GM19438 (cell line): Measurements from ENCODE around the gene SYNPR.
"Not testable (repeated sequence)": the region's sequence is repeated elsewhere in the genome, so short reads cannot be mapped to it uniquely, and the experiment has no call there.

Experiments
- ATAC-seq: cut with Tn5 transposase; IDR thresholded peaks from one replicate; pipeline ENCODE4 v1.9.1; 2021; ENCODE audit warnings: low read depth; ENCODE audit not compliant: unreplicated experiment

SYNPR gene

GRCh38 chr3:63607716-63608115, 329.6 kb downstream of the SYNPR start:
- ATAC-seq = no peak

DNA sequence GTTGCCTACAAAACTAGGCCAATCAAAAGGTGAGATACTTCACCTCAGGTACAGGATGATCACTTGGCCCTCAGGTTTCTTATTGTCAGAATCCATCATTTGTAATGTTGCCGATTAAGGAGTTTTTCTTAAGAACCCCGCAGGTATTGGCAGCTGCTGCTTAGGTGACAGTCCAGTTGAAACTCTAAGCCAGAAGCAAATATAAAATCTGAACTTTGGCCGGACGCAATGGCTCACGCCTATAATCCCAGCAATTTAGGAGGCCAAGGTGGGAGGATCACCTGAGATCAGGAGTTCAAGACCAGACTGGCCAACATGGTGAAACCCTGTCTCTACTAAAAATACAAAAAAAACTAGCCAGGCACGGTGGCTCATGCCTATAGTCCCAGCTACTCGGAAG, 331.3 kb downstream of the SYNPR start:
- ATAC-seq = no peak

DNA sequence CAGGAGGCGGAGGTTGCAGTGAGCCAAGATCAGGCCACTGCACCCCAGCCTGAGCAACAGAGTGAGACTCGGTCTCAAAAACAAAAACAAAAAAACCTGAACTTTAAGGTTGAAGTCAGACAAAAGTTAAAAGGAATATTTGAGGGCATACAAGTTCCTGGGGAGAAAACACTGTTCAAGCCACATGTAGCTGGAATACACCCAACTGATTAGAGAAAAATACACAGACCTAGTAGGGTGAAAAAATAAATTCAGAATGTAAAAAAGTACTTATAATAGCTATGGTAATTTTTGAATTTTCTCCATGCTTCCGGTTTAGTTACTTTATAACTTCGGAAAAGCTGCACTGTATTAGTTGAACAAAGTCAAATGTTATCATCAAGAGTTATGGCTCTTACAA, 331.7 kb downstream of the SYNPR start:
- no peak for ATAC-seq

DNA sequence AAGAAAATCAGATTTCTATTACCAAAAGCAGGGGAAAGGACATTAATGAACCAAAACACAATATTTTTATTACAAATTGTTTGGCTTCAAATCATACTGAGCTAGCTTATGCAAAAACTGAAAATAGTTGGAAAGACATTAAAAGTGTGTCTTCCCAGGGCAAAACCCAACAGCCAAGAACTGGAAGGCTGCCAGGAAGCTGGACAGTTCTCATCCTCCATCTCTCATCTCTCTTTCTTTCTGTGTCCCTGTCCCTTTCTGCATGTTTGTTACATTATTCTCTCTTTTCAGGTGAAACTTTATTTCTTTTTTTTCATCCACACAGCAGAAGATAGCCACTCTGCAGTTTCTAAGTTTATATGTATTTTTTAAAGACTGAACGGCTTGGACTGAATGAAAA, 333.3 kb downstream of the SYNPR start:
- no peak for ATAC-seq

DNA sequence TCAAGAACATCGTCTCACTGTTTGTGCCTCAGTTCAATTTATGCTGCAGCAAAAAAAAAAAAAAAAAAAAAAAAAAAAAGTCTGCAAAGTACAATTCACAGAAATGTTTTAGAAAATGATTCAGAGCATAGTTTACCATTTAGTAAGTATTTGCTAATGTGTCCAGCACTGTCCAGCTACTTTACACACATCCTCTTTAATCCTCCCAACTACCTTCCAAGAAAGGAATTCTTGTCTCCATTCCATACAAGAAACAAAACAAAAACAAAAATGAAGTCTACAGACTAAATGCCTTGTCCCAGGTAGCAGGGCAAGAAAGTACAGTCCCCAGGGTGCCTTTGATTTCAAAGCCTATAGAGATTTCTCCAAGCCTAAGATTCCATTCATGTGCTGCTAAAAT, 335.5 kb downstream of the SYNPR start:
- no peak for ATAC-seq

DNA sequence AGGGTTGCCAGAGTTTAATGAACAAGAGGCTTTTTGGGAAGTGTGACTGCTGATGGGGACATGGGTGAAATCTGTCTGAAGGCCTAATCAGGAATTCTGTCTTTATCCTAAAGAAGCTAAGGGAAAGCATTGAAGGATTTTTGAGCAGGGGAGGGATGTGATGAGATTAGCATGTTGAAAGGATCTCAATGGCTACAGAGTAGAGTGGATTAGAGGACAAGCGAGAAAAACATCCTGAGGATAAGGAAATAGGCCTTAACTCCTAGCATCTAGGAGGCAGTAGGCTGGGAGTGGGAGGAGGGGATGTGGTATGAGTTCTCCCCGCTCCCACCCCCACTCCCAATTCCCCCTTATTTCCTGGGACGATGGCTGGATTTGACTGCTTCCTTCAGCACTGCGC, 339.3 kb downstream of the SYNPR start:
- no peak for ATAC-seq

GRCh38 chr3:63624941-63625560, 346.9 kb downstream of the SYNPR start:
- no peak for ATAC-seq

DNA sequence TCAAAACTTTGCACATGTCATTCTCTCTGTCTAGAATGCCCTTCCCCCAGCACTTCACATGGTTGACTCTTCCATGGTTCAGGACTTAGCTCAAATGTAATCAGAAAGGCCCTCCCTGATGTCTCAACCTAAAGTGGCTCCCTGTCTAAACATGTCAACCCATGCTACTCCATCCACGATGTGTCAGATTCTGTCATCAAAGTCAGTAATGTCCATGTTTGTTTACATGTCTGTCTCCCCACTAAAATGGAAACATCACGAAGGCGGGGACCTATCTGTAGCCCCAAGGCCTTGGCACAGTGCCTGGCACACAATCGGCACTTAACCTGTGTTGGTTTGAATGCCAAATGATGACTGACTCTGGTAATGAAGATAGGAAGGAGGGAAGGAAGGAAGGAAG, 353.6 kb downstream of the SYNPR start:
- ATAC-seq = no peak

- ATAC-seq = no peak
These were observed 357.1 kb downstream of the SYNPR start for GRCh38 chr3:63635186-63635585.

DNA sequence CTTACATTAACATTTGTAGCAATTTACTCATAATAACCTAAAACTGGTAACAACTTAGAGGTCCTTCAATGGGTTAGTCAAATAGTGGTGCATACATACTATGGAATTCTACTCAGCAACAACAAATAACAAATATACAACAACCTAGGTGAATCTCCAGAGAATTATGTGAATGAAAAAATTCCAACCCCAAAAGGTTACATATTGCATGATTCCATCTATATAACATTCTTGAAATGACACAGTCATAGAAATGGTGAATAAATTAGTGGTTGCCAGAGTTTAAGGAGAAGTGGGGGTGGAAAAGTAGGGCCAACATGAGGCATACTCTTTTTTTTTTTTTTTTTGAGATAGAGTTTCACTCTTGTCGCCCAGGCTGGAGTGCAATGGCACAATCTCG, 361.7 kb downstream of the SYNPR start:
- no peak for ATAC-seq

GRCh38 chr3:63642488-63642887, 364.4 kb downstream of the SYNPR start:
- no peak for ATAC-seq

- ATAC-seq = no peak
These were observed 366.2 kb downstream of the SYNPR start for GRCh38 chr3:63644212-63644797.

- ATAC-seq = not testable (repeated sequence)
These were observed 367.0 kb downstream of the SYNPR start for GRCh38 chr3:63644928-63645781.

DNA sequence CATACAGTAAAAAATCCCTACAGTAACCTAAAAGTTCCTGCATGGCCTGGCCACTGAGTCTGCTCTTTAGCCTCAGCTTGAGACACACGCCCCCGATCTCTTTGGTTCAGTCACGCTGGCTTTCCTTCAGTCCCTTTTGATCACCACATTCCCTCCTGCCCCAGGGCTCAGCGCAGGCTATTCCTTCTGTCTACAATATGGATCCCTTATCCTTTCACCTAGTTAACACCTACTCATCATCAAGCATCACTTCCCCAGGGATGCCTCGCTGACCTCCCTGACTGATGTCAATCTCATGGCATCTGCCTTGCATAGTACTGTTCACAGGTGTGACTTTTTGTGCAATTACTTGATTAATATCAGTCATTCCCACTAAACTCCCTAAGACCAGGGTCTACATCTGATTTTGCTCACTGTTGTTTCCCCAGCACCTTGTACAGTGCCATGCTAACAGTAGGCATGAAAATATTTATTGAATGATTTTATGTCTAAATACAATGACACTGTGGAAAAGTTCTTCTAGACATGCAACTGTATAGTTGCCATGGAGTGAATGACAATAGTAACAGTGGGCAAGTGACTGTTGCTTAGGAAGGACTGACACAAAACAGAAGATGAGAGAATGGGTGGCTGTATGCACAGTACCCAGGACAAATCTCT, 374.1 kb downstream of the SYNPR start, which contains the start of gene SNTN:
Gene SNTN (plus strand): TSS at position 610 of the 660 bp plus-strand sequence. CDS start 13 bp downstream, at position 623.
- ATAC-seq = no peak

DNA sequence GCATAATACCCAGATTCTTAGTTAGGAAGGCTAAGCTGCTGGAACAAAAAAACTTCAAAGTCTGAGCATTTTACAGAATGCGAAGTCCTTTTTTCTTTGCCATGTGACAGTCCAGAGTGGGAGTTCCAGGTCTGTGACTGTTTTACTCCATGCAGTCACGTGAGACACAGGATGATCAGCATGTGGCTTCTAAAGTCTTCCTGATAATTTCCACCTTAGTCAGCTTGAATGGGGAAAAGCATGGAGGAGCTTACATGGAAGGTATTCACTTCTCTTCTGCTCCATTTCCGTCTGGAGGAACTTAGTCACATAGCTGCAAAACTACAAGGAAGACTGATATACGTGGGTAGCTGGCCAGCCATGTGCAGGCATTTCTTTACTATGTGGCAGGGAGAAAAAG, 376.1 kb downstream of the SYNPR start:
- no peak for ATAC-seq

DNA sequence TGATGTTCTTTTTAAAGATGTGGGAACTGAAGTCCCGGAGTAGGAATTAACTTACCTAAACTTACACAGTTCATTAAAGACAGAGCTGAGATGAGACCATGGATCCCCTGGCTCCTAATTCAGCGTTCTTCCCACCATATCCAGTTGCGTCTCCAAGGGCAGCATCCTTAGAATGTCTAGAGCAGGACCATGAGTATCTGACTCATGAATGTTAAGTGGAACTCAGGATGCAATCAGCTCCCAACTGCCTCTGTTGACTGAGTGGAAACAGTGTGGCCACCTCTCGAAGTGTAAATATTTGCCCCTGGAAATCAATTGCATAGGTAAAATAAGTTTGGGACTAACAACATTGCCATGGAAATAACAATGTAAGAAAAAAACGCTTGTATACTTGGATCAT, 376.8 kb downstream of the SYNPR start:
- ATAC-seq = no peak

GRCh38 chr3:63655519-63655918, 377.4 kb downstream of the SYNPR start:
- ATAC-seq = no peak

DNA sequence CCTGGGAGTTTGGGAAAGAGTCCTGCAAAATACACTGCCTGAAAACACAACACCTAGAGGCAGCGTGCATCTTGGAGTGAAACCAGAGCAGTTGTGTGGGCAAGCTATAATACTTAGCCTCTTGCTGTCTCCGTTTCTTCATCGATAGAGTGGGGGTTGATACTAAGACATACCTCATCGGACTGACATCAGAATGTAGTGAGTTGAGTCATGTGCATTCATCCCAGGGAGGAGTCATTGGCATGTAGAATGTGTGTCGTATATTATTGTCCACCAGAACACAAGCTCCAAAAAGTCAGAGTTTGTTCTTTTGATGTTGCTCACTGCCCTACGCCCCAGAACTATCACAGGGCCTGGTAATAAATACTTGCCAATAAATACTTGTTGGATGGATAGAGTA, 378.7 kb downstream of the SYNPR start:
- ATAC-seq = no peak

DNA sequence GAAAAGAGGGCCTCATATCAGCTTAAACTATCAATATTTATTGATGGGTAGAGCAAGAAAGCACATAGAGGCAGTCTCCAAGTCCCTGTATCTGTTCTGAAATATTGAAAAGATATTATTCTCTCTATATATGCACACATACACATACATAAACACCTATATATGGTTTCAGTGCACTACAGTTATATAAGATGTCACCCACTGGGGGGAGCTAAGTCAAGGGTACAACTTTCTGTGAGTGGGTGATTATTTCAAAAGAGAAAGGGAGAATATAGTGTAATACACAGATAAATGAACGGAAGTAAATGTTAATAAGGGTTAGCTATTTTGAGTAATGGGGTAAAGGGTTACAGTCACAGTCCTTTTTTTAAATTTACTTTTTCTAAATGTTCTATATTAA, 383.1 kb downstream of the SYNPR start:
- ATAC-seq = no peak

- no peak for ATAC-seq
These were observed 383.9 kb downstream of the SYNPR start for GRCh38 chr3:63662011-63662410.

- ATAC-seq = no peak
These were observed 384.4 kb downstream of the SYNPR start for GRCh38 chr3:63662500-63662899.
